Activated naive CD4-positive, alpha-beta T cell (primary cell): ENCODE results near the gene SBF1.
"Not testable (repeated sequence)": the region's sequence is repeated elsewhere in the genome, so short reads cannot be mapped to it uniquely, and the experiment has no call there.

Experiments used
- DNase-seq, 4 experiments: peaks; one replicate each; lab custom pipeline; 2025; lab: John Stamatoyannopoulos, UW

SBF1 gene

GRCh38 chr22:50443801-50444625, 30.8 kb downstream of the SBF1 start:
- no peak for DNase-seq

GRCh38 chr22:50443197-50443596, 31.6 kb downstream of the SBF1 start:
- no peak for DNase-seq

GRCh38 chr22:50441428-50441993, 33.3 kb downstream of the SBF1 start:
- DNase-seq: no peak

GRCh38 chr22:50440544-50441249, 34.1 kb downstream of the SBF1 start:
- no peak for DNase-seq

GRCh38 chr22:50439871-50440331, 34.9 kb downstream of the SBF1 start:
- DNase-seq: no peak

- DNase-seq: no peak
Observed at GRCh38 chr22:50439314-50439870, 35.4 kb downstream of the SBF1 start.

- DNase-seq: no peak
Observed at GRCh38 chr22:50438305-50439275, 36.2 kb downstream of the SBF1 start.

- DNase-seq: no peak
Observed at GRCh38 chr22:50437511-50438304, 37.1 kb downstream of the SBF1 start.

- DNase-seq: no peak
Observed at GRCh38 chr22:50436841-50437341, 37.9 kb downstream of the SBF1 start.

GRCh38 chr22:50436015-50436830, 38.6 kb downstream of the SBF1 start:
- DNase-seq: no peak

GRCh38 chr22:50435291-50436014, 39.4 kb downstream of the SBF1 start:
- no peak for DNase-seq

GRCh38 chr22:50434849-50435248, 40.0 kb downstream of the SBF1 start:
- DNase-seq: no peak

- not testable (repeated sequence) for DNase-seq
Observed at GRCh38 chr22:50432877-50433510, 41.8 kb downstream of the SBF1 start.

GRCh38 chr22:50432131-50432876, 42.5 kb downstream of the SBF1 start:
- DNase-seq: no peak

- no peak for DNase-seq
Observed at GRCh38 chr22:50425179-50425916, 49.5 kb downstream of the SBF1 start.

- no peak for DNase-seq
Observed at GRCh38 chr22:50423956-50424355, 50.9 kb downstream of the SBF1 start.
